Mesenchymal stem cell (in vitro differentiated cells and primary cell): ENCODE data around the gene ABHD6.
A peak's percentile ranks its signal among the peaks of the same experiment; 100 is the strongest.

ENCODE experiments used
- DNase-seq: peaks from one replicate; pipeline ENCODE4 v3.0.0-alpha.2; 2013
- H2AFZ ChIP-seq: one replicate; pipeline ENCODE4 v1.6.1; 2013; ENCODE audit warnings: low read depth, mild to moderate bottlenecking, control low read depth, inconsistent platforms, low read length, moderate library complexity
- H2AK5ac ChIP-seq: 2 replicates; pipeline ENCODE4 v1.6.1; 2013; ENCODE audit warnings: low read length, moderate library complexity, mild to moderate bottlenecking, inconsistent platforms; ENCODE audit not compliant: severe bottlenecking
- H2BK120ac ChIP-seq: one replicate; pipeline ENCODE4 v1.6.1; 2013; ENCODE audit warnings: low read depth, mild to moderate bottlenecking, inconsistent platforms, low read length, moderate library complexity
- H2BK12ac ChIP-seq, 2 experiments: one replicate each; pipeline ENCODE4 v1.6.1; 2013; ENCODE audit warnings: inconsistent platforms in 2 of 2, low read length in 2 of 2, mild to moderate bottlenecking in 2 of 2, moderate library complexity in 2 of 2, control low read depth in 1 of 2
- H2BK15ac ChIP-seq: one replicate; pipeline ENCODE4 v1.6.1; 2013; ENCODE audit warnings: mild to moderate bottlenecking, low read depth, inconsistent platforms; ENCODE audit not compliant: poor library complexity, severe bottlenecking
- H2BK5ac ChIP-seq: 2 replicates; pipeline ENCODE4 v1.6.1; 2013; ENCODE audit warnings: low read depth, mild to moderate bottlenecking, low read length, control low read depth, inconsistent platforms; ENCODE audit not compliant: poor library complexity, severe bottlenecking
- H3K14ac ChIP-seq, 2 experiments: one replicate each; pipeline ENCODE4 v1.6.1; 2013; ENCODE audit warnings: inconsistent platforms in 2 of 2, low read length in 2 of 2, control low read depth in 1 of 2, mild to moderate bottlenecking in 1 of 2, moderate library complexity in 1 of 2
- H3K18ac ChIP-seq, 2 experiments: one replicate each; pipeline ENCODE4 v1.6.1; 2013; ENCODE audit warnings: inconsistent platforms in 2 of 2, low read length in 2 of 2, control low read depth in 1 of 2, low read depth in 1 of 2, mild to moderate bottlenecking in 1 of 2
- H3K23ac ChIP-seq, 2 experiments: one replicate each; pipeline ENCODE4 v1.6.1; 2013; ENCODE audit warnings: inconsistent platforms in 2 of 2, low read length in 2 of 2, mild to moderate bottlenecking in 2 of 2, moderate library complexity in 2 of 2, control low read depth in 1 of 2
- H3K27ac ChIP-seq: 2 replicates; pipeline ENCODE4 v1.5.1; 2013; ENCODE audit warnings: mild to moderate bottlenecking, moderate library complexity, low read length, control low read depth, inconsistent platforms; ENCODE audit not compliant: poor library complexity, severe bottlenecking
- H3K27me3 ChIP-seq, 2 experiments: 2 replicates each; pipeline versions ENCODE4 v1.6.1 to v1.7.0; 2013; ENCODE audit warnings: low read length in 2 of 2, mild to moderate bottlenecking in 2 of 2, moderate library complexity in 2 of 2, control low read depth in 1 of 2, inconsistent platforms in 1 of 2; ENCODE audit not compliant: control insufficient read depth in 1 of 2, insufficient read depth in 1 of 2
- H3K36me3 ChIP-seq, 2 experiments: 2 replicates each; pipeline versions ENCODE4 v1.6.1 to v1.7.0; 2013; ENCODE audit warnings: low read length in 2 of 2, control low read depth in 1 of 2, inconsistent platforms in 1 of 2, low read depth in 1 of 2, mild to moderate bottlenecking in 1 of 2; ENCODE audit not compliant: insufficient read depth in 2 of 2, control insufficient read depth in 1 of 2
- H3K4ac ChIP-seq, 2 experiments: one replicate each; pipeline ENCODE4 v1.6.1; 2013; ENCODE audit warnings: inconsistent platforms in 2 of 2, low read length in 2 of 2, mild to moderate bottlenecking in 2 of 2, moderate library complexity in 2 of 2, control low read depth in 1 of 2, low read depth in 1 of 2
- H3K4me1 ChIP-seq: 2 replicates; pipeline ENCODE4 v1.6.1; 2013; ENCODE audit warnings: low read depth, low read length, control low read depth; ENCODE audit not compliant: control insufficient read depth, insufficient read depth
- H3K4me2 ChIP-seq: 2 replicates; pipeline ENCODE4 v1.6.1; 2013; ENCODE audit warnings: low read length, mild to moderate bottlenecking, inconsistent platforms; ENCODE audit not compliant: poor library complexity, severe bottlenecking
- H3K4me3 ChIP-seq, 2 experiments: 2 replicates each; pipeline versions ENCODE4 v1.5.1 to v1.7.0; 2013; ENCODE audit warnings: low read length in 2 of 2, mild to moderate bottlenecking in 2 of 2, control low read depth in 1 of 2, low read depth in 1 of 2; ENCODE audit not compliant: insufficient read depth in 1 of 2
- H3K79me1 ChIP-seq: replicated peaks from 2 replicates; pipeline ENCODE4 v1.6.1; 2013; ENCODE audit warnings: mild to moderate bottlenecking, control low read depth, low read length, inconsistent platforms; ENCODE audit not compliant: poor library complexity, severe bottlenecking
- H3K9ac ChIP-seq: 2 replicates; pipeline ENCODE4 v1.7.0; 2013; ENCODE audit warnings: mild to moderate bottlenecking, low read length, moderate library complexity
- H3K9me3 ChIP-seq: 2 replicates; pipeline ENCODE4 v1.7.0; 2013; ENCODE audit warnings: mild to moderate bottlenecking, low read length; ENCODE audit not compliant: control insufficient read depth
- H4K8ac ChIP-seq: one replicate; pipeline ENCODE4 v1.6.1; 2013; ENCODE audit warnings: inconsistent platforms, mild to moderate bottlenecking, low read length, moderate library complexity
- H4K91ac ChIP-seq: one replicate; pipeline ENCODE4 v1.6.1; 2013; ENCODE audit warnings: mild to moderate bottlenecking, low read length, inconsistent platforms
- WGBS: methylation state at CpG from one replicate; pipeline ENCODE4 v1.1.7; 2013; ENCODE audit warnings: mixed read lengths; 5-methylcytosine and 5-hydroxymethylcytosine counted together

The ABHD6 gene

GRCh38 chr3:58203541-58203940 lies 34.1 kb upstream of the ABHD6 start:
- H3K9me3 ChIP-seq = no peaks in the 10 kb centered on the region
- no peak overlapping the region for H4K8ac ChIP-seq
- no peak overlapping the region for H2BK5ac ChIP-seq
- H3K79me1 ChIP-seq = no peaks in the 10 kb centered on the region
- no peak overlapping the region for H2AFZ ChIP-seq
- H3K27ac ChIP-seq = no peak overlapping the region
- no peak overlapping the region for H3K4ac ChIP-seq
- H2BK12ac ChIP-seq = no peak overlapping the region
- no peak overlapping the region for H2AK5ac ChIP-seq
- H3K23ac ChIP-seq = no peak overlapping the region
- no peak overlapping the region for H3K14ac ChIP-seq
- no peak overlapping the region for H3K4me2 ChIP-seq
- H2BK120ac ChIP-seq = no peak overlapping the region
- no peaks in the 10 kb centered on the region for H3K36me3 ChIP-seq
- no peak for DNase-seq
- H3K4me3 ChIP-seq = no peak overlapping the region
- no peak overlapping the region for H3K9ac ChIP-seq
- no peaks in the 10 kb centered on the region for H3K4me1 ChIP-seq
- H2BK15ac ChIP-seq = no peak overlapping the region
- no peak overlapping the region for H3K18ac ChIP-seq
- WGBS = 93% methylated on average over 4 of the region's 4 CpGs
- no peak overlapping the region for H4K91ac ChIP-seq
- H3K27me3 ChIP-seq = peaks cover 0 to 12% of the 10 kb centered on the region in 2 experiments

DNA sequence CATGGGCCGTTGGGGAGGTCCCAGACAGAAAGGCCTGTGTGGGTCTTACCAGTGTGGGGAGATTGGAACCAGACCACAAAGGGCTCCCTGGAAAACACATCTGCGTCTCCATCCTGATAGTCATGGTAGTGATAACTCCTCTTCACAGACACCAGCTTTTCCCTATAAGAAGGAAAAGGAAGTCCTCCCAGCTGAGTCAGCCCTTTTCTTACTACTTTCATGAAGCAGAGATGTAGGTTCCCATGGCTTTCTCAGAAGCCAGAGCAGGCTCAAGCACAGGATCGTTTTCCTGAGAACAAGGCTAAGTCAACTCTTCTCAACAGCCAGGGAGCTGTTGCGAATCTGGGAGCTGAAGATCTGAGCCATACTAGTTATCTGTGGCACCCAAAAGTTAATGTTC lies 32.9 kb upstream of the ABHD6 start:
- Histone ChIP-seq H2BK5ac (no peak overlapping the region), H3K4me2 (no peak overlapping the region), H3K9ac (no peak overlapping the region), H3K27me3 (peaks cover 0 to 21% of the 10 kb centered on the region in 2 experiments), H3K27ac (no peak overlapping the region), H3K14ac (no peak overlapping the region), H3K79me1 (no peaks in the 10 kb centered on the region), H3K36me3 (no peaks in the 10 kb centered on the region), H3K4me3 (no peak overlapping the region), H4K8ac (no peak overlapping the region), H2AFZ (no peak overlapping the region), H3K4me1 (no peaks in the 10 kb centered on the region), H3K9me3 (no peaks in the 10 kb centered on the region), H3K18ac (no peak overlapping the region), H3K23ac (no peak overlapping the region), H2BK12ac (no peak overlapping the region), H4K91ac (no peak overlapping the region), H2AK5ac (no peak overlapping the region), H3K4ac (no peak overlapping the region), H2BK15ac (no peak overlapping the region), H2BK120ac (no peak overlapping the region)
- 69% methylated on average over 4 of the region's 4 CpGs for WGBS
- no peak for DNase-seq

GRCh38 chr3:58205981-58206380 lies 31.6 kb upstream of the ABHD6 start:
- no peak overlapping the region for H3K14ac ChIP-seq
- peaks cover 0 to 18% of the 10 kb centered on the region in 2 experiments for H3K27me3 ChIP-seq
- no peak overlapping the region for H3K23ac ChIP-seq
- no peak overlapping the region for H2AK5ac ChIP-seq
- no peak overlapping the region for H4K91ac ChIP-seq
- no peaks in the 10 kb centered on the region for H3K4me1 ChIP-seq
- no peak overlapping the region for H3K18ac ChIP-seq
- no peak overlapping the region for H2BK12ac ChIP-seq
- H2BK120ac ChIP-seq = no peak overlapping the region
- no peaks in the 10 kb centered on the region for H3K79me1 ChIP-seq
- no peak overlapping the region for H3K27ac ChIP-seq
- H4K8ac ChIP-seq = no peak overlapping the region
- no peak overlapping the region for H3K4me3 ChIP-seq
- H3K9ac ChIP-seq = no peak overlapping the region
- no peak overlapping the region for H2AFZ ChIP-seq
- no peak for DNase-seq
- no peak overlapping the region for H2BK5ac ChIP-seq
- H3K36me3 ChIP-seq = no peaks in the 10 kb centered on the region
- H3K4ac ChIP-seq = no peak overlapping the region
- no peak overlapping the region for H2BK15ac ChIP-seq
- no peaks in the 10 kb centered on the region for H3K9me3 ChIP-seq
- WGBS = 88% methylated on average over 4 of the region's 4 CpGs
- no peak overlapping the region for H3K4me2 ChIP-seq

- H4K8ac ChIP-seq = peak overlapping the region; percentile 31
- no peak overlapping the region for H2BK15ac ChIP-seq
- H3K9ac ChIP-seq = peak overlapping the region; percentile 23
- H3K79me1 ChIP-seq = no peaks in the 10 kb centered on the region
- WGBS = 90% methylated on average over 5 of the region's 5 CpGs
- H3K4me3 ChIP-seq = no peak overlapping the region
- H3K18ac ChIP-seq = no peak overlapping the region
- no peaks in the 10 kb centered on the region for H3K9me3 ChIP-seq
- H2AK5ac ChIP-seq = no peak overlapping the region
- no peaks in the 10 kb centered on the region for H3K36me3 ChIP-seq
- no peak overlapping the region for H3K23ac ChIP-seq
- H2BK120ac ChIP-seq = no peak overlapping the region
- no peak overlapping the region for H2BK12ac ChIP-seq
- H3K27ac ChIP-seq = no peak overlapping the region
- H3K4ac ChIP-seq = no peak overlapping the region
- H3K14ac ChIP-seq = no peak overlapping the region
- no peaks in the 10 kb centered on the region for H3K4me1 ChIP-seq
- no peak overlapping the region for H3K4me2 ChIP-seq
- H4K91ac ChIP-seq = no peak overlapping the region
- H2AFZ ChIP-seq = no peak overlapping the region
- peaks cover 0 to 22% of the 10 kb centered on the region in 2 experiments for H3K27me3 ChIP-seq
- no peak for DNase-seq
- H2BK5ac ChIP-seq = no peak overlapping the region
These were observed 31.1 kb upstream of the ABHD6 start for GRCh38 chr3:58206406-58207011.
